GM12878 (cell line): Measurements from ENCODE around the gene CARD16. TPM values are rescaled to one million over a fixed set of nuclear protein-coding genes. Genes with fewer than 3 reads are reported as not detected.

ENCODE experiments used
- ATAC-seq: fragments of 200-7000 bp; cut with Tn5 transposase; 3 replicates; pipeline ENCODE4 v1.9.1; 2020; ENCODE audit warnings: mild to moderate bottlenecking, moderate library complexity
- BruUV-seq: library from RNA; stranded (reverse); fragments of 400-500 nt; replicated peaks from 2 replicates; lab custom pipeline; 2021; lab: Mats Ljungman, UMichigan
- CTCF ChIA-PET: fragments of 300-600 bp; sonication (Branson Sonifier 250); formaldehyde crosslinking; extraction: SDS; loops from one replicate; lab custom pipeline; 2021; ENCODE audit warnings: inconsistent platforms; lab: Yijun Ruan, JAX
- POLR2A ChIA-PET: fragments of 350-600 bp; formaldehyde crosslinking; extraction: SDS; loops from one replicate; lab custom pipeline; 2021; ENCODE audit warnings: inconsistent platforms; lab: Charles Lee
- RAD21 ChIA-PET: fragments of 300-600 bp; sonication (Branson Sonifier 250); formaldehyde crosslinking; loops from one replicate; lab custom pipeline; 2023; ENCODE audit warnings: antibody characterized with exemption; ENCODE audit not compliant: unreplicated experiment; lab: Charles Lee
- SMC1A ChIA-PET: fragments of 300-600 bp; sonication (Branson Sonifier 250); formaldehyde crosslinking; loops from one replicate; lab custom pipeline; 2023; ENCODE audit not compliant: unreplicated experiment, uncharacterized antibody; lab: Charles Lee
- DNase-seq: peaks from one replicate; pipeline ENCODE4 v3.0.0-alpha.2; 2011; ENCODE audit warnings: low read depth, low spot score
- FAIRE-seq: peaks from 3 replicates; lab custom pipeline; 2011; peaks lifted over from hg19 to GRCh38; lab: Jason Lieb, UNC
- H2AFZ ChIP-seq: 2 replicates; pipeline ENCODE4 v1.6.0; 2011; ENCODE audit warnings: low read depth, low read length, control low read depth; ENCODE audit not compliant: control insufficient read depth
- H3K27ac ChIP-seq: 2 replicates; pipeline ENCODE4 v1.5.1; 2011; ENCODE audit warnings: control low read depth; ENCODE audit not compliant: control insufficient read depth, insufficient read depth
- H3K27me3 ChIP-seq, 2 experiments: replicated peaks in 1 of 2; 2 replicates each; pipeline versions ENCODE4 v1.6.0 to v1.6.1; 2011; ENCODE audit warnings: low read length in 1 of 2; ENCODE audit not compliant: control insufficient read depth in 2 of 2, insufficient read depth in 2 of 2
- H3K36me3 ChIP-seq, 2 experiments: 2 replicates each; pipeline ENCODE4 v1.5.1; 2011; ENCODE audit warnings: low read length in 1 of 2; ENCODE audit not compliant: control insufficient read depth in 2 of 2, insufficient read depth in 2 of 2
- H3K4me1 ChIP-seq: 2 replicates; pipeline ENCODE4 v1.6.1; 2011; ENCODE audit warnings: mild to moderate bottlenecking, low read length, moderate library complexity, mixed read lengths; ENCODE audit not compliant: control insufficient read depth, insufficient read depth
- H3K4me2 ChIP-seq: 2 replicates; pipeline ENCODE4 v1.6.0; 2011; ENCODE audit warnings: control low read depth; ENCODE audit not compliant: control insufficient read depth, insufficient read depth
- H3K4me3 ChIP-seq: fragments of 200-600 bp; sonication (generic); 2 replicates; pipeline ENCODE4 v1.5.1; 2016
- H3K79me2 ChIP-seq: 2 replicates; pipeline ENCODE4 v1.6.0; 2011; ENCODE audit warnings: low read length; ENCODE audit not compliant: control insufficient read depth, insufficient read depth
- H3K9ac ChIP-seq: 2 replicates; pipeline ENCODE4 v1.8.0; 2011; ENCODE audit warnings: low read length, control low read depth, mixed read lengths; ENCODE audit not compliant: control insufficient read depth, insufficient read depth
- H3K9me3 ChIP-seq: replicated peaks from 3 replicates; pipeline ENCODE4 v1.5.1; 2011; ENCODE audit warnings: mild to moderate bottlenecking, low read length; ENCODE audit not compliant: control insufficient read depth, insufficient read depth
- H4K20me1 ChIP-seq: 2 replicates; pipeline ENCODE4 v1.6.0; 2011; ENCODE audit not compliant: control insufficient read depth, insufficient read depth
- ESRRA ChIP-seq: IDR thresholded peaks from 2 replicates; pipeline ENCODE4 v1.6.1; 2012; ENCODE audit warnings: mild to moderate bottlenecking, low read length, improper control_type of control experiment
- MTA3 ChIP-seq: IDR thresholded peaks from 2 replicates; pipeline ENCODE4 v1.6.1; 2012; ENCODE audit warnings: low read length, inconsistent platforms, borderline replicate concordance
- RFX5 ChIP-seq: IDR thresholded peaks from 2 replicates; pipeline ENCODE4 v1.6.1; 2011; ENCODE audit warnings: low read depth, low read length, improper control_type of control experiment
- SKIL ChIP-seq: fragments of 450-650 bp; IDR thresholded peaks from 2 replicates; pipeline ENCODE4 v1.6.1; 2017; ENCODE audit warnings: mild to moderate bottlenecking, low read depth, inconsistent platforms; ENCODE audit not compliant: poor library complexity, severe bottlenecking
- SMC3 ChIP-seq: IDR thresholded peaks from 2 replicates; pipeline ENCODE4 v1.6.1; 2011; ENCODE audit warnings: low read length, improper control_type of control experiment, borderline replicate concordance
- SREBF1 ChIP-seq: IDR thresholded peaks from 2 replicates; pipeline ENCODE4 v1.6.1; 2012; ENCODE audit warnings: mild to moderate bottlenecking, low read length
- SUPT20H ChIP-seq: IDR thresholded peaks from 2 replicates; pipeline ENCODE4 v1.6.1; 2011; ENCODE audit warnings: low read depth, mild to moderate bottlenecking, low read length, moderate library complexity, borderline replicate concordance; ENCODE audit not compliant: control insufficient read depth
- WGBS: methylation state at CpG from one replicate; pipeline ENCODE4 v1.1.6; 2016; ENCODE audit warnings: low lambda C conversion rate; ENCODE audit not compliant: insufficient replicate concordance, insufficient coverage; ENCODE audit errors: missing lambda C conversion rate; 5-methylcytosine and 5-hydroxymethylcytosine counted together
- in situ Hi-C: fragments of 300-500 bp; cut with MboI; formaldehyde crosslinking; loops from 9 replicates; pipeline ENCODE4 v1.14.3; 2018; ENCODE audit warnings: mixed read lengths
- intact Hi-C: fragments of 100-400 bp; cut with micrococcal nuclease; formaldehyde crosslinking; loops from one replicate; pipeline ENCODE4 v1.14.2; 2022; ENCODE audit not compliant: unreplicated experiment
- polyA plus RNA-seq, 11 experiments: library from polyadenylated mRNA; depleted of rRNA in 4 of 11; unstranded in 6 of 11; stranded (reverse) in 5 of 11; fragments of >200 nt; fragmentation: Nextera tagmentation in 4 of 11; fragmentation: Illumina TruSeq in 1 of 11; extraction: Ambion mirVana in 4 of 11; extraction: Trizol in 1 of 11; gene quantifications; 1 replicate in 1 of 11; 2 replicates in 10 of 11; pipeline versions ENCODE4 v1.2.1 to v1.2.3, GENCODE V29; 2011 to 2016; ENCODE audit warnings: inconsistent platforms in 2 of 11, missing spikeins in 2 of 11, low read depth in 1 of 11
- total RNA-seq, 4 experiments: library from RNA; depleted of rRNA in 3 of 4; stranded (reverse); fragments of >200 nt in 3 of 4; fragmentation: Illumina TruSeq in 1 of 4; extraction: Trizol in 1 of 4; gene quantifications; 2 replicates each; pipeline versions ENCODE4 v1.2.1 to v1.2.3, GENCODE V29; 2013 to 2021
- TF ChIP-seq, protein P1 (sequence below): fragments of 450-650 bp; IDR thresholded peaks from 2 replicates; pipeline ENCODE4 v1.6.1; 2017; ENCODE audit warnings: mild to moderate bottlenecking
- TF ChIP-seq, protein P2 (sequence below): IDR thresholded peaks from 2 replicates; pipeline ENCODE4 v1.6.1; 2011; ENCODE audit warnings: low read depth, low read length, improper control_type of control experiment, borderline replicate concordance

Gene CARD16
- total and polyA plus RNA-seq, 10 of the 15 experiments (the other 5 are each of a cell fraction or from before 2014, with no cell fraction given), result 11.8 to 76.3 (median 25.9) TPM

- no peak overlapping the region for H3K9ac ChIP-seq
- no peak overlapping the region for H3K27ac ChIP-seq
- CTCF ChIA-PET, result no interaction called here
- POLR2A ChIA-PET, result no interaction called here
- no TSS peak for BruUV-seq
- no peak overlapping the region for H3K4me2 ChIP-seq
- ATAC-seq (no peak), DNase-seq (no peak), FAIRE-seq (no peak)
- in situ Hi-C loops (no loop called here), intact Hi-C loops (no loop called here)
- SMC1A ChIA-PET, result no interaction called here
- RAD21 ChIA-PET, result no interaction called here
- WGBS, result 10% methylated on average over 2 of the region's 2 CpGs
- H3K9me3 ChIP-seq, result no peaks in the 10 kb centered on the region
- no peak overlapping the region for H3K4me3 ChIP-seq
- no peaks in the 10 kb centered on the region for H4K20me1 ChIP-seq
- H3K27me3 ChIP-seq, result no peaks in the 10 kb centered on the region; a peak in 1 of 4 replicates
- no peaks in the 10 kb centered on the region for H3K4me1 ChIP-seq
- H2AFZ ChIP-seq, result no peak overlapping the region
- H3K79me2 ChIP-seq, result no peaks in the 10 kb centered on the region
- no peaks in the 10 kb centered on the region for H3K36me3 ChIP-seq
- no peak for TF ChIP-seq SREBF1
- TF ChIP-seq, protein P1, sequence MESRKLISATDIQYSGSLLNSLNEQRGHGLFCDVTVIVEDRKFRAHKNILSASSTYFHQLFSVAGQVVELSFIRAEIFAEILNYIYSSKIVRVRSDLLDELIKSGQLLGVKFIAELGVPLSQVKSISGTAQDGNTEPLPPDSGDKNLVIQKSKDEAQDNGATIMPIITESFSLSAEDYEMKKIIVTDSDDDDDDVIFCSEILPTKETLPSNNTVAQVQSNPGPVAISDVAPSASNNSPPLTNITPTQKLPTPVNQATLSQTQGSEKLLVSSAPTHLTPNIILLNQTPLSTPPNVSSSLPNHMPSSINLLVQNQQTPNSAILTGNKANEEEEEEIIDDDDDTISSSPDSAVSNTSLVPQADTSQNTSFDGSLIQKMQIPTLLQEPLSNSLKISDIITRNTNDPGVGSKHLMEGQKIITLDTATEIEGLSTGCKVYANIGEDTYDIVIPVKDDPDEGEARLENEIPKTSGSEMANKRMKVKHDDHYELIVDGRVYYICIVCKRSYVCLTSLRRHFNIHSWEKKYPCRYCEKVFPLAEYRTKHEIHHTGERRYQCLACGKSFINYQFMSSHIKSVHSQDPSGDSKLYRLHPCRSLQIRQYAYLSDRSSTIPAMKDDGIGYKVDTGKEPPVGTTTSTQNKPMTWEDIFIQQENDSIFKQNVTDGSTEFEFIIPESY, result no peak
- TF ChIP-seq SMC3, result no peak
- TF ChIP-seq SUPT20H, result no peak
- no peak for TF ChIP-seq SKIL
- no peak for TF ChIP-seq ESRRA
- TF ChIP-seq MTA3, result no peak
- TF ChIP-seq RFX5, result no peak
- TF ChIP-seq, protein P2, sequence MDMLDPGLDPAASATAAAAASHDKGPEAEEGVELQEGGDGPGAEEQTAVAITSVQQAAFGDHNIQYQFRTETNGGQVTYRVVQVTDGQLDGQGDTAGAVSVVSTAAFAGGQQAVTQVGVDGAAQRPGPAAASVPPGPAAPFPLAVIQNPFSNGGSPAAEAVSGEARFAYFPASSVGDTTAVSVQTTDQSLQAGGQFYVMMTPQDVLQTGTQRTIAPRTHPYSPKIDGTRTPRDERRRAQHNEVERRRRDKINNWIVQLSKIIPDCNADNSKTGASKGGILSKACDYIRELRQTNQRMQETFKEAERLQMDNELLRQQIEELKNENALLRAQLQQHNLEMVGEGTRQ, result no peak
Observed at GRCh38 chr11:105054723-105055493, 9.8 kb upstream of the CARD16 start.
